ENCODE data around the gene NFIC.
"Not testable (repeated sequence)": the region's sequence is repeated elsewhere in the genome, so short reads cannot be mapped to it uniquely, and the experiment has no call there.

Gene NFIC

GRCh38 chr19:3431760-3432397, 65.5 kb downstream of the NFIC start:
- DNase-seq: no peak

GRCh38 chr19:3433313-3433712, 66.9 kb downstream of the NFIC start:
- no peak for DNase-seq

- DNase-seq: no peak
Measured at GRCh38 chr19:3433805-3434540, 67.6 kb downstream of the NFIC start.

- peak; percentile 90 for DNase-seq
Measured at GRCh38 chr19:3434630-3435553, 68.5 kb downstream of the NFIC start.

- no peak for DNase-seq
Measured at GRCh38 chr19:3440082-3440481, 73.7 kb downstream of the NFIC start.

GRCh38 chr19:3441089-3441985, 75.0 kb downstream of the NFIC start:
- no peak for DNase-seq

GRCh38 chr19:3441986-3442329, 75.6 kb downstream of the NFIC start:
- no peak for DNase-seq

GRCh38 chr19:3442487-3443071, 76.2 kb downstream of the NFIC start:
- DNase-seq: no peak

- DNase-seq: no peak
Measured at GRCh38 chr19:3443840-3444694, 77.7 kb downstream of the NFIC start.

GRCh38 chr19:3444695-3445234, 78.4 kb downstream of the NFIC start:
- DNase-seq: no peak

GRCh38 chr19:3446657-3447056, 80.3 kb downstream of the NFIC start:
- DNase-seq: not testable (repeated sequence)

GRCh38 chr19:3448616-3449334, 82.4 kb downstream of the NFIC start:
- DNase-seq: no peak

GRCh38 chr19:3450796-3451411, 84.5 kb downstream of the NFIC start:
- no peak for DNase-seq

GRCh38 chr19:3451451-3451866, 85.1 kb downstream of the NFIC start:
- no peak for DNase-seq

GRCh38 chr19:3452171-3452941, 86.0 kb downstream of the NFIC start:
- no peak for DNase-seq

GRCh38 chr19:3452942-3453214, 86.5 kb downstream of the NFIC start:
- not testable (repeated sequence) for DNase-seq

GRCh38 chr19:3453840-3454239, 87.5 kb downstream of the NFIC start:
- no peak for DNase-seq

GRCh38 chr19:3454656-3455392, 88.4 kb downstream of the NFIC start:
- DNase-seq: no peak
